ENCODE measurements around the gene RSU1. TPM values are rescaled to one million over a fixed set of nuclear protein-coding genes. Genes with fewer than 3 reads are reported as not detected.

The RSU1 gene
- 10 to 100 TPM; 58.4 to 81.7 (median 67.3) TPM for total RNA-seq
- 10 to 100 TPM; 20.5 to 38.6 (median 38.1) TPM for polyA plus RNA-seq
- long read RNA-seq, donor 1, transcript RSU1-201 (9 exons, 3,834 nt): major isoform, 42 of 75 reads
- long read RNA-seq, donor 1, transcript RSU1-205 (8 exons, 3,639 nt): minor isoform, 7 of 75 reads
- long read RNA-seq, donor 1, transcript RSU1-203 (8 exons, 3,919 nt): minor isoform, 8 of 75 reads
- long read RNA-seq, donor 1, partial matches to known transcripts: 18 of 75 reads
- long read RNA-seq, donor 1, other reads (novel, unspliced or antisense): 0 of 75 reads
- long read RNA-seq, donor 2, transcript RSU1-201 (9 exons, 3,834 nt): major isoform, 16 of 35 reads
- long read RNA-seq, donor 2, transcript RSU1-203 (8 exons, 3,919 nt): minor isoform, 5 of 35 reads
- long read RNA-seq, donor 2, transcript RSU1-205 (8 exons, 3,639 nt): minor isoform, 14 of 35 reads
- long read RNA-seq, donor 2, partial matches to known transcripts: 0 of 35 reads
- long read RNA-seq, donor 2, other reads (novel, unspliced or antisense): 0 of 35 reads

DNA sequence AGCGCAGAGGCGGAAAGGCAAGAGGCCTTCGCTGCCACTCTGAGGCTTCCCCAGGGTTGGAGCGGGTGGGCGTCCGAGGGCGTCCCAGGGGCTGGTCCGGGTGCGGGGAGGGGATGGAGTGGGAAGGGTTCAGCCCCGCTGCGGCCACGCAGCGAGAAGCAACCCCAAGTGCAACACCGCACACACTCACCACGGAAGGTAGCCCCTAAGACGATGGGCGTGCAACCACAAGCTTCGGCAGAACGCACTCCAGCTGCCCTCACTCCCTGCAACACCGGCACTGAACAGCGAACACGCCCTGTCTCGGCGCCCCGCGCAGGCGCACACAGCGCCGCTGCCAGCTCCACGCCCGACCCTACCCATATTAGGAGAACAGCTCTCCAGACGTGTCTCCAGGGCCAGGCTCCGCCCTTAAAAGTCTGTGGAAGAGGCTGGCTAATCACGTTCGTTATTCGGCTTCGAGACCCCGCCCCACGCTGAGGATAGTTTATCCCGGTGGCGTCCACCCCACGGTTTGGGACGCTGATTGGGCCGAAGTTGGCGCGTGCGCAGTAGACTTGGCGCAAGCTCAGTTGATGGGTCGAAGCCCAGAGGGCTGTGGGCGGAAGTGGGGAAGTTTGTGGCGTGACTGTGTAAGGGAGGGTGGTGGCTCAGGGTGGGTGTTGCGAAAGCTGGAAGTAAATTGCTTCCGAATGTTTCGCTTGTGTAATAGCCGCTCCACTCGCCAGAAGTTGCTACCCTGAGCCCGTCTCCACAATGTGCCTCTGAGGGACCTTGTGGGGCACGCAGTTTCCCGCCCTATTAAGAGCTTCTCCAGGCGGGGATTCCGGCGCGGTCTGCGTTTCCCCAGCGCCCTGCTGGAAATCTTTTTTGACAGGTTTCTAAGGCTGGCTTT, at the start of gene RSU1:
RSU1 (minus strand) TSS at position 300 of the 895 bp plus-strand sequence. CDS start 343 bp downstream, outside the sequence.
- WGBS, 5 donors: 0 to 1% (median 0%) methylated on average over 26 to 65 of the region's 65 CpGs
- Histone ChIP-seq H3K27me3 (replicated peaks in 1 of 7) (no peaks in the 10 kb centered on the region), H3K4me1 (peaks cover 9 to 60% (median 48%) of the 10 kb centered on the region in 6 donors), H3K4me3 (peak within 1 kb of the TSS; percentile 64 to 91 (median 74)), H3K9me3 (peaks cover 0 to 13% (median 10%) of the 10 kb centered on the region in 8 donors), H3K27ac (peak within 1 kb of the TSS; percentile 82 to 96 (median 92)), H3K36me3 (peaks cover 0 to 16% (median 0%) of the 10 kb centered on the region in 6 donors)
- DNase-seq: peak; percentile 100
- TF ChIP-seq POLR2A (IDR thresholded peaks at IDR 0.05) (peak in 2 of 3 donors; percentile 50 to 83), POLR2AphosphoS5 (IDR thresholded peaks at IDR 0.05) (peak; percentile 91 to 92 (median 91))
- TF ChIP-seq, protein P1, sequence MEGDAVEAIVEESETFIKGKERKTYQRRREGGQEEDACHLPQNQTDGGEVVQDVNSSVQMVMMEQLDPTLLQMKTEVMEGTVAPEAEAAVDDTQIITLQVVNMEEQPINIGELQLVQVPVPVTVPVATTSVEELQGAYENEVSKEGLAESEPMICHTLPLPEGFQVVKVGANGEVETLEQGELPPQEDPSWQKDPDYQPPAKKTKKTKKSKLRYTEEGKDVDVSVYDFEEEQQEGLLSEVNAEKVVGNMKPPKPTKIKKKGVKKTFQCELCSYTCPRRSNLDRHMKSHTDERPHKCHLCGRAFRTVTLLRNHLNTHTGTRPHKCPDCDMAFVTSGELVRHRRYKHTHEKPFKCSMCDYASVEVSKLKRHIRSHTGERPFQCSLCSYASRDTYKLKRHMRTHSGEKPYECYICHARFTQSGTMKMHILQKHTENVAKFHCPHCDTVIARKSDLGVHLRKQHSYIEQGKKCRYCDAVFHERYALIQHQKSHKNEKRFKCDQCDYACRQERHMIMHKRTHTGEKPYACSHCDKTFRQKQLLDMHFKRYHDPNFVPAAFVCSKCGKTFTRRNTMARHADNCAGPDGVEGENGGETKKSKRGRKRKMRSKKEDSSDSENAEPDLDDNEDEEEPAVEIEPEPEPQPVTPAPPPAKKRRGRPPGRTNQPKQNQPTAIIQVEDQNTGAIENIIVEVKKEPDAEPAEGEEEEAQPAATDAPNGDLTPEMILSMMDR (IDR thresholded peaks at IDR 0.05 in 8 of 11, conservative IDR thresholded peaks at IDR 0.05 in 3 of 11): peak in 3 of 11 experiments; percentile 29 to 49 (median 47)
- intact Hi-C loops (cut with DNase I; ENCODE audit: low total_unique reads): loop anchor here (10.0 kb wide), 1 partner anchor 383 kb away; the partner anchor contains the start of gene PTER

DNA sequence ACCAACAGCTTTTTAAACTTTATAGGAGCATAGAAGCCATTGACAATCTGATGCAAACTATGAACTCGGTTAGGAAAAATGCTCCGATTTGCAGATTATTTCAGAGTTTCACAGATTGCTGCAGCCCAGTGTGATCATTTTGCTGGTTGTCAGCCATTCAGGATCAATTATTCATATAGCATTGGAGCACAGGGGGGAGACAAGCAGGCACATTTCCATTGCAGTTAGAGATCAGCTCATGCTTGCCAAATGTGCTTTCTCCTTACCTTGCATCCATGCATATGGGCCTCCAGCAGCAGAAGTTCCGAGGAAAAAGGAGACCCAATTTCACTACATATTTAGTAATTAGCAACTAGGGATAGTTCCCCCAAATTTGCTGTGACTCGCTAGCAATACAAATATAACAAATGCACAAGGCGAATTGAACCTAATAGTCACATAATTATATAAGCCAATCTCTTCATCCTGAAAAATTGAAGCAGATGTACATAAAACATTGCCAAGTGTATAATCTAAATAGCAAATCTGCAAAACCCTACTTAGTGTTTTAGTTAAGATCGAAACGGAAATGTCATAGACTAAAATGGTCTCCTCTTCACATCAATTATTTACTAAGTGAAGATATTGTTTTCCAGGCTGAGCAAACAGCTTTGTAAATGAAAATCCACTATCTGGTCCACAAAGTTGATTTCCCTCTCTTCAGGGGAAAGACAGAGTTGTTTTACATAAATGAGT, 49.5 kb upstream of the RSU1 start:
- no peak overlapping the region for H3K27ac ChIP-seq

DNA sequence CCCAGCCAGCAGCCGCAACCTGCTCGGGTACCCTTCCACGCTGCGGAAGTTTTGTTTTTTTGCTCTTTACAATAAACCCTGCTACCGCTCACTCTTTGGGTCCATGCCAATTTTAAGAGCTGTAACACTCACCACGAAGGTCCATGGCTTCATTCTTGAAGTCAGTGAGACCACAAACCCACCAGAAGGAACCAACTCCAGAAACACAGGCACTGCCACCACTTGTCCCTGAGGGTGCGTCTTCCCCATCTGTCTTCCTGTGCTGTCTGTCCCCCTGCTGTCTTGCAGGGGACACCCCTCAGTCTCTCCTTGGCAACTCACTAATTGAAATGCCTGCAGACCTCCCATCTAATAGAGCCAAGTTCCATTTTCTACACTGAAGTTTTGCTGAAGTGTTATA, 48.5 kb upstream of the RSU1 start:
- no peak for DNase-seq
- Histone ChIP-seq H3K27ac (no peak overlapping the region), H3K4me1 (no peaks in the 10 kb centered on the region), H3K4me3 (no peak overlapping the region), H3K36me3 (no peaks in the 10 kb centered on the region), H3K9me3 (peaks cover 0 to 7% (median 0%) of the 10 kb centered on the region in 8 donors), H3K27me3 (replicated peaks in 1 of 7) (no peaks in the 10 kb centered on the region)
- WGBS, 5 donors: 36 to 71% (median 43%) methylated on average over 7 of the region's 7 CpGs
- no peak for TF ChIP-seq POLR2AphosphoS5 (IDR thresholded peaks at IDR 0.05)
- TF ChIP-seq POLR2A (IDR thresholded peaks at IDR 0.05): no peak
- TF ChIP-seq, protein P1 (IDR thresholded peaks at IDR 0.05 in 8 of 11, conservative IDR thresholded peaks at IDR 0.05 in 3 of 11): no peak
- intact Hi-C loops (cut with DNase I; ENCODE audit: low total_unique reads): no loop called here

More for the DNA sequence above, 49.5 kb upstream of the RSU1 start:
- intact Hi-C loops (cut with DNase I; ENCODE audit: low total_unique reads): no loop called here
- no peak overlapping the region for H3K4me3 ChIP-seq
- no peaks in the 10 kb centered on the region for H3K36me3 ChIP-seq
- DNase-seq: no peak
- 91 to 97% (median 94%) methylated on average over 7 of the region's 7 CpGs for WGBS, 5 donors
- no peaks in the 10 kb centered on the region for H3K9me3 ChIP-seq
- no peak for TF ChIP-seq POLR2A (IDR thresholded peaks at IDR 0.05)
- TF ChIP-seq, protein P1 (IDR thresholded peaks at IDR 0.05 in 8 of 11, conservative IDR thresholded peaks at IDR 0.05 in 3 of 11): no peak
- no peaks in the 10 kb centered on the region for H3K27me3 ChIP-seq (replicated peaks in 1 of 7)
- H3K4me1 ChIP-seq: no peaks in the 10 kb centered on the region

Measured in spleen (tissue), 13 donors.